K562 (cell line): ENCODE results near the gene CNPPD1. TPM values are rescaled to one million over a fixed set of nuclear protein-coding genes. Genes with fewer than 3 reads are reported as not detected.

Source experiments
- ATAC-seq: fragments of 200-7000 bp; cut with Tn5 transposase; 3 replicates; pipeline ENCODE4 v1.9.1; 2020; ENCODE audit warnings: moderate library complexity
- BruUV-seq: library from RNA; stranded (reverse); fragments of 400-500 nt; replicated peaks from 2 replicates; lab custom pipeline; 2021; lab: Mats Ljungman, UMichigan
- CTCF ChIA-PET: fragments of 300-600 bp; formaldehyde crosslinking; extraction: SDS; loops from one replicate; lab custom pipeline; 2021; ENCODE audit warnings: low intra/inter-chr PET ratio; lab: Yijun Ruan, JAX
- POLR2A ChIA-PET: fragments of 300-600, 350-650 bp; sonication (Branson Sonifier 250); formaldehyde crosslinking; extraction: SDS; loops from one replicate; lab custom pipeline; 2021; ENCODE audit warnings: antibody characterized with exemption, inconsistent platforms; lab: Yijun Ruan, JAX
- DNase-seq, 4 experiments: peaks; one replicate each; pipeline versions ENCODE4 v3.0.0 to v3.0.0-alpha.2; 2011 to 2018; ENCODE audit warnings: low spot score in 3 of 4, mixed read lengths in 3 of 4; ENCODE audit errors: extremely low read depth in 1 of 4
- FAIRE-seq: peaks from 2 replicates; lab custom pipeline; 2011; peaks lifted over from hg19 to GRCh38; lab: Jason Lieb, UNC
- H2AFZ ChIP-seq: 2 replicates; pipeline ENCODE4 v1.6.0; 2011; ENCODE audit warnings: low read depth, low read length, control low read depth, inconsistent platforms
- H3K27ac ChIP-seq: fragments of 200-600 bp; 3 replicates; pipeline ENCODE4 v1.8.0; 2011; ENCODE audit warnings: low read depth, mild to moderate bottlenecking, control low read depth, inconsistent platforms, low read length, moderate library complexity, mixed read lengths; ENCODE audit errors: extremely low read depth
- H3K27me3 ChIP-seq, 2 experiments: fragments of 300-600 bp in 1 of 2; 2 replicates in 1 of 2; 3 replicates in 1 of 2; pipeline versions ENCODE4 v1.6.0 to v1.8.0; 2011; ENCODE audit warnings: inconsistent platforms in 2 of 2, low read length in 2 of 2, mild to moderate bottlenecking in 1 of 2, mixed read lengths in 1 of 2, moderate library complexity in 1 of 2; ENCODE audit not compliant: control insufficient read depth in 2 of 2, insufficient read depth in 2 of 2
- H3K36me3 ChIP-seq: fragments of 300-600 bp; 3 replicates; pipeline ENCODE4 v1.8.0; 2011; ENCODE audit warnings: mild to moderate bottlenecking, low read length, inconsistent platforms; ENCODE audit not compliant: control insufficient read depth, insufficient read depth
- H3K4me1 ChIP-seq, 2 experiments: fragments of 200-600 bp in 1 of 2; replicated peaks in 1 of 2; 2 replicates in 1 of 2; 3 replicates in 1 of 2; pipeline versions ENCODE4 v1.5.1 to v1.8.0; 2011; ENCODE audit warnings: inconsistent platforms in 2 of 2, low read length in 2 of 2, mild to moderate bottlenecking in 1 of 2, mixed read lengths in 1 of 2, moderate library complexity in 1 of 2; ENCODE audit not compliant: control insufficient read depth in 2 of 2, insufficient read depth in 2 of 2
- H3K4me2 ChIP-seq: 2 replicates; pipeline ENCODE4 v1.6.1; 2011; ENCODE audit warnings: low read length, control low read depth, inconsistent platforms, mixed read lengths; ENCODE audit not compliant: insufficient read depth
- H3K4me3 ChIP-seq: fragments of 200-600 bp; sonication (generic), shearing (Covaris generic); 2 replicates; pipeline ENCODE4 v1.5.1; 2016; ENCODE audit warnings: control low read depth, inconsistent platforms
- H3K79me2 ChIP-seq: fragments of 200-600 bp; 3 replicates; pipeline ENCODE4 v1.8.0; 2011; ENCODE audit warnings: low read length, inconsistent platforms; ENCODE audit not compliant: control insufficient read depth, insufficient read depth
- H3K9ac ChIP-seq, 2 experiments: 2 replicates each; pipeline versions ENCODE4 v1.6.0 to v1.6.1; 2011; ENCODE audit warnings: low read depth in 2 of 2, low read length in 2 of 2, control low read depth in 1 of 2, inconsistent platforms in 1 of 2, mild to moderate bottlenecking in 1 of 2, mixed read lengths in 1 of 2; ENCODE audit not compliant: insufficient read depth in 1 of 2
- H3K9me1 ChIP-seq: one replicate; pipeline ENCODE4 v1.6.0; 2011; ENCODE audit warnings: inconsistent platforms, mild to moderate bottlenecking, low read length, moderate library complexity; ENCODE audit not compliant: control insufficient read depth, insufficient read depth
- H3K9me3 ChIP-seq: replicated peaks from 2 replicates; pipeline ENCODE4 v1.5.1; 2011; ENCODE audit warnings: low read depth, low read length, inconsistent platforms; ENCODE audit not compliant: control insufficient read depth, insufficient read depth
- H4K20me1 ChIP-seq: replicated peaks from 2 replicates; pipeline ENCODE4 v1.6.1; 2011; ENCODE audit warnings: low read length, inconsistent platforms, mixed read lengths; ENCODE audit not compliant: control insufficient read depth, insufficient read depth
- ARID1B ChIP-seq: fragments of 450-650 bp; IDR thresholded peaks from 2 replicates; pipeline ENCODE4 v1.6.1; 2016; ENCODE audit warnings: antibody characterized with exemption, mild to moderate bottlenecking, inconsistent platforms
- EGR1 ChIP-seq: fragments of 450-650 bp; conservative IDR thresholded peaks from 2 replicates; pipeline ENCODE4 v1.6.1; 2017; ENCODE audit warnings: mild to moderate bottlenecking
- HLTF ChIP-seq: fragments of 450-650 bp; IDR thresholded peaks from 2 replicates; pipeline ENCODE4 v1.6.1; 2016
- NR2F6 ChIP-seq: fragments of 450-650 bp; formaldehyde crosslinking; IDR thresholded peaks from 2 replicates; pipeline ENCODE4 v1.4.0; 2020; ENCODE audit warnings: mild to moderate bottlenecking
- PRMT5 ChIP-seq: sonication (generic); formaldehyde crosslinking; IDR thresholded peaks from 2 replicates; pipeline ENCODE4 v1.5.0; 2020; ENCODE audit warnings: missing genetic modification reagents
- PYGO2 ChIP-seq: fragments of 450-650 bp; IDR thresholded peaks from 2 replicates; pipeline ENCODE4 v1.6.1; 2016; ENCODE audit warnings: mild to moderate bottlenecking, missing genetic modification characterization, moderate library complexity, missing compliant biosample characterization
- SNIP1 ChIP-seq: fragments of 450-650 bp; IDR thresholded peaks from 2 replicates; pipeline ENCODE4 v1.7.1; 2017; ENCODE audit warnings: low read depth, mild to moderate bottlenecking
- TAF1 ChIP-seq: IDR thresholded peaks from 2 replicates; pipeline ENCODE4 v1.6.1; 2011; ENCODE audit warnings: mild to moderate bottlenecking, low read length, moderate library complexity; ENCODE audit not compliant: insufficient read depth, control insufficient read depth, severe bottlenecking; ENCODE audit errors: extremely low read depth
- USF1 ChIP-seq: sonication (generic); formaldehyde crosslinking; IDR thresholded peaks from 2 replicates; pipeline ENCODE4 v1.9.0; 2022; ENCODE audit warnings: mild to moderate bottlenecking, missing genetic modification reagents
- ZNF253 ChIP-seq: fragments of 250-450 bp; sonication (Bioruptor Pico); conservative IDR thresholded peaks from 2 replicates; pipeline ENCODE4 v1.6.1; 2021; ENCODE audit warnings: mild to moderate bottlenecking
- ZNF696 ChIP-seq: fragments of 250-450 bp; sonication (Bioruptor Pico); conservative IDR thresholded peaks from 2 replicates; pipeline ENCODE4 v1.4.0; 2020; ENCODE audit warnings: mild to moderate bottlenecking, moderate library complexity
- WGBS: fragments of 100-300 bp; shearing (Covaris generic); methylation state at CpG from one replicate; pipeline ENCODE4 v1.1.6; 2016; ENCODE audit warnings: low coverage, mixed read lengths; ENCODE audit not compliant: insufficient coverage; ENCODE audit errors: missing lambda C conversion rate; 5-methylcytosine and 5-hydroxymethylcytosine counted together
- in situ Hi-C: fragments of 300-500 bp; cut with MboI; formaldehyde crosslinking; loops from 4 replicates; pipeline ENCODE4 v1.15.0; 2018; ENCODE audit warnings: inconsistent platforms, mixed read lengths
- intact Hi-C: fragments of 100-400 bp; cut with micrococcal nuclease; formaldehyde crosslinking; loops from 2 replicates; pipeline ENCODE4 v1.14.2; 2022
- polyA plus RNA-seq, 8 experiments: library from polyadenylated mRNA; depleted of rRNA in 4 of 8; stranded (reverse) in 5 of 8; unstranded in 3 of 8; fragments of >200 nt; fragmentation: Nextera tagmentation in 2 of 8; fragmentation: Illumina TruSeq in 1 of 8; extraction: Ambion mirVana in 2 of 8; extraction: Trizol in 1 of 8; gene quantifications; 2 replicates each; pipeline versions ENCODE4 v1.2.1 to v1.2.3, GENCODE V29; 2011 to 2014; ENCODE audit warnings: inconsistent platforms in 1 of 8, missing spikeins in 1 of 8
- total RNA-seq, 7 experiments: library from RNA; depleted of rRNA in 6 of 7; stranded (reverse); fragments of >200 nt in 6 of 7; fragmentation: Illumina TruSeq in 2 of 7; extraction: Trizol in 2 of 7; gene quantifications; 2 replicates each; pipeline versions ENCODE4 v1.2.1 to v1.2.3, GENCODE V29; 2011 to 2021; ENCODE audit warnings: low replicate concordance in 1 of 7
- TF ChIP-seq, protein P1 (sequence below): fragments of 450-650 bp; IDR thresholded peaks from 2 replicates; pipeline ENCODE4 v1.6.1; 2016; ENCODE audit warnings: low read depth

CNPPD1 gene
- total and polyA plus RNA-seq, 9 of the 15 experiments (the other 6 are each of a cell fraction or from before 2014, with no cell fraction given) = 9.9 to 53.5 (median 27.0) TPM

GRCh38 chr2:219198974-219199373, 22.2 kb upstream of the CNPPD1 start:
- no peaks in the 10 kb centered on the region for H3K79me2 ChIP-seq
- H3K9ac ChIP-seq = no peak overlapping the region
- no peaks in the 10 kb centered on the region for H3K27me3 ChIP-seq
- no peak overlapping the region for H3K4me2 ChIP-seq
- no TSS peak for BruUV-seq
- DNase-seq = no peak
- no peak for ATAC-seq
- CTCF ChIA-PET = no interaction called here
- peak overlapping the region; percentile 45; the same call in 1 of the 2 replicates for H2AFZ ChIP-seq
- H3K36me3 ChIP-seq = no peaks in the 10 kb centered on the region
- FAIRE-seq = no peak
- no peak overlapping the region for H3K4me3 ChIP-seq
- TF ChIP-seq, protein P1, sequence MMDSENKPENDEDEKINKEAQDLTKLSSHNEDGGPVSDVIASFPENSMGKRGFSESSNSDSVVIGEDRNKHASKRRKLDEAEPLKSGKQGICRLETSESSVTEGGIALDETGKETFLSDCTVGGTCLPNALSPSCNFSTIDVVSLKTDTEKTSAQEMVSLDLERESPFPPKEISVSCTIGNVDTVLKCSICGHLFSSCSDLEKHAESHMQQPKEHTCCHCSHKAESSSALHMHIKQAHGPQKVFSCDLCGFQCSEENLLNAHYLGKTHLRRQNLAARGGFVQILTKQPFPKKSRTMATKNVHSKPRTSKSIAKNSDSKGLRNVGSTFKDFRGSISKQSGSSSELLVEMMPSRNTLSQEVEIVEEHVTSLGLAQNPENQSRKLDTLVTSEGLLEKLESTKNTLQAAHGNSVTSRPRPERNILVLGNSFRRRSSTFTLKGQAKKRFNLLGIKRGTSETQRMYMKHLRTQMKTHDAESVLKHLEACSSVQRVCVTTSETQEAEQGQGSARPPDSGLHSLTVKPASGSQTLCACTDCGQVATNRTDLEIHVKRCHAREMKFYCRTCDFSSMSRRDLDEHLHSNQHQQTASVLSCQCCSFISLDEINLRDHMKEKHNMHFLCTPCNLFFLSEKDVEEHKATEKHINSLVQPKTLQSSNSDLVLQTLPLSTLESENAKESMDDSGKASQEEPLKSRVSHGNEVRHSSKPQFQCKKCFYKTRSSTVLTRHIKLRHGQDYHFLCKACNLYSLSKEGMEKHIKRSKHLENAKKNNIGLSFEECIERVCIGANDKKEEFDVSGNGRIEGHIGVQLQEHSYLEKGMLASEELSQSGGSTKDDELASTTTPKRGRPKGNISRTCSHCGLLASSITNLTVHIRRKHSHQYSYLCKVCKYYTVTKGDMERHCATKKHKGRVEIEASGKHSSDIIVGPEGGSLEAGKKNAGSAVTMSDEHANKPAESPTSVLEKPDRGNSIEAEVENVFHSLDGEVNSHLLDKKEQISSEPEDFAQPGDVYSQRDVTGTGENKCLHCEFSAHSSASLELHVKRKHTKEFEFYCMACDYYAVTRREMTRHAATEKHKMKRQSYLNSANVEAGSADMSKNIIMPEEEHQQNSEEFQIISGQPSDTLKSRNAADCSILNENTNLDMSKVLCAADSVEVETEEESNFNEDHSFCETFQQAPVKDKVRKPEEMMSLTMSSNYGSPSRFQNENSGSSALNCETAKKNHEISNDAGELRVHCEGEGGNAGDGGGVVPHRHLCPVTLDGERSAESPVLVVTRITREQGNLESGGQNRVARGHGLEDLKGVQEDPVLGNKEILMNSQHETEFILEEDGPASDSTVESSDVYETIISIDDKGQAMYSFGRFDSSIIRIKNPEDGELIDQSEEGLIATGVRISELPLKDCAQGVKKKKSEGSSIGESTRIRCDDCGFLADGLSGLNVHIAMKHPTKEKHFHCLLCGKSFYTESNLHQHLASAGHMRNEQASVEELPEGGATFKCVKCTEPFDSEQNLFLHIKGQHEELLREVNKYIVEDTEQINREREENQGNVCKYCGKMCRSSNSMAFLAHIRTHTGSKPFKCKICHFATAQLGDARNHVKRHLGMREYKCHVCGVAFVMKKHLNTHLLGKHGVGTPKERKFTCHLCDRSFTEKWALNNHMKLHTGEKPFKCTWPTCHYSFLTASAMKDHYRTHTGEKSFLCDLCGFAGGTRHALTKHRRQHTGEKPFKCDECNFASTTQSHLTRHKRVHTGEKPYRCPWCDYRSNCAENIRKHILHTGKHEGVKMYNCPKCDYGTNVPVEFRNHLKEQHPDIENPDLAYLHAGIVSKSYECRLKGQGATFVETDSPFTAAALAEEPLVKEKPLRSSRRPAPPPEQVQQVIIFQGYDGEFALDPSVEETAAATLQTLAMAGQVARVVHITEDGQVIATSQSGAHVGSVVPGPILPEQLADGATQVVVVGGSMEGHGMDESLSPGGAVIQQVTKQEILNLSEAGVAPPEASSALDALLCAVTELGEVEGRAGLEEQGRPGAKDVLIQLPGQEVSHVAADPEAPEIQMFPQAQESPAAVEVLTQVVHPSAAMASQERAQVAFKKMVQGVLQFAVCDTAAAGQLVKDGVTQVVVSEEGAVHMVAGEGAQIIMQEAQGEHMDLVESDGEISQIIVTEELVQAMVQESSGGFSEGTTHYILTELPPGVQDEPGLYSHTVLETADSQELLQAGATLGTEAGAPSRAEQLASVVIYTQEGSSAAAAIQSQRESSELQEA = no peak
- no peak for TF ChIP-seq PRMT5 (CRISPR knock-in tag)
- TF ChIP-seq HLTF = no peak
- no peak for TF ChIP-seq ARID1B
- TF ChIP-seq ZNF696 (CRISPR knock-in tag) = no peak
- TF ChIP-seq TAF1 = no peak
- no peak for TF ChIP-seq ZNF253 (CRISPR knock-in tag)
- no peak for TF ChIP-seq PYGO2
- no peak for TF ChIP-seq EGR1
- no peak for TF ChIP-seq NR2F6 (CRISPR knock-in tag)
- no peak for TF ChIP-seq USF1 (CRISPR knock-in tag)
- TF ChIP-seq SNIP1 = no peak
- intact Hi-C loops = no loop called here
- H3K9me3 ChIP-seq = no peaks in the 10 kb centered on the region
- no peaks in the 10 kb centered on the region for H4K20me1 ChIP-seq
- in situ Hi-C loops = no loop called here
- POLR2A ChIA-PET = no interaction called here
- H3K4me1 ChIP-seq = no peaks in the 10 kb centered on the region
- H3K27ac ChIP-seq = no peak overlapping the region
- 41% methylated on average over 5 of the region's 5 CpGs for WGBS
- no peaks in the 10 kb centered on the region for H3K9me1 ChIP-seq
